Measurements from ENCODE around the gene USP35. TPM values are rescaled to one million over a fixed set of nuclear protein-coding genes. Genes with fewer than 3 reads are reported as not detected.
A peak's percentile ranks its signal among the peaks of the same experiment; 100 is the strongest.

USP35 gene
- total RNA-seq, 6 donors from 2014 or later: 5.8 to 37.7 (median 8.0) TPM

GRCh38 chr11:78227921-78228320 lies 39.2 kb downstream of the USP35 start:
- peaks cover 4 to 40% (median 30%) of the 10 kb centered on the region in 4 donors for H3K36me3 ChIP-seq
- no peaks in the 10 kb centered on the region for H3K9me3 ChIP-seq
- 76 to 82% methylated on average over 4 of the region's 4 CpGs for WGBS, 2 donors
- no peak for DNase-seq
- H3K27me3 ChIP-seq: no peaks in the 10 kb centered on the region
- peak overlapping the region in 1 of 4 donors; percentile 24 for H3K27ac ChIP-seq
- peaks cover 5 to 21% (median 8%) of the 10 kb centered on the region in 4 donors for H3K4me1 ChIP-seq
- no peak overlapping the region for H3K4me3 ChIP-seq
- ATAC-seq (ENCODE audit: low FRiP score in 2 of 2): no peak
- TF ChIP-seq POLR2A (IDR thresholded peaks at IDR 0.05): no peak
- TF ChIP-seq CTCF (IDR thresholded peaks at IDR 0.05): no peak
- no peak for TF ChIP-seq EP300 (IDR thresholded peaks at IDR 0.05)
- no peak for TF ChIP-seq POLR2AphosphoS5 (IDR thresholded peaks at IDR 0.05)

GRCh38 chr11:78228467-78228866 lies 39.7 kb downstream of the USP35 start:
- WGBS, 2 donors: 92 to 98% methylated on average over 3 of the region's 3 CpGs
- peak; percentile 65 to 66 for ATAC-seq (ENCODE audit: low FRiP score in 2 of 2)
- no peak for TF ChIP-seq POLR2AphosphoS5 (IDR thresholded peaks at IDR 0.05)
- TF ChIP-seq CTCF (IDR thresholded peaks at IDR 0.05): peak in 5 of 6 experiments; percentile 43 to 70 (median 63)
- no peak for TF ChIP-seq EP300 (IDR thresholded peaks at IDR 0.05)

GRCh38 chr11:78229106-78229505 lies 40.4 kb downstream of the USP35 start:
- Histone ChIP-seq H3K4me1 (peaks cover 5 to 21% (median 8%) of the 10 kb centered on the region in 4 donors), H3K36me3 (peaks cover 0 to 29% (median 21%) of the 10 kb centered on the region in 4 donors), H3K9me3 (no peaks in the 10 kb centered on the region), H3K27ac (peak overlapping the region in 1 of 4 donors; percentile 19), H3K27me3 (no peaks in the 10 kb centered on the region), H3K4me3 (no peak overlapping the region)
- TF ChIP-seq EP300 (IDR thresholded peaks at IDR 0.05): no peak
- no peak for TF ChIP-seq CTCF (IDR thresholded peaks at IDR 0.05)
- ATAC-seq (ENCODE audit: low FRiP score in 2 of 2) (no peak), DNase-seq (no peak)
- WGBS, 2 donors: 94 to 100% methylated on average over 2 of the region's 2 CpGs

More at GRCh38 chr11:78228467-78228866, 39.7 kb downstream of the USP35 start:
- Histone ChIP-seq H3K36me3 (peaks cover 0 to 35% (median 25%) of the 10 kb centered on the region in 4 donors), H3K4me1 (peaks cover 5 to 21% (median 8%) of the 10 kb centered on the region in 4 donors), H3K9me3 (no peaks in the 10 kb centered on the region), H3K27me3 (no peaks in the 10 kb centered on the region), H3K27ac (peak overlapping the region in 1 of 4 donors; percentile 19), H3K4me3 (no peak overlapping the region)
- DNase-seq: no peak

- Histone ChIP-seq H3K27ac (no peak overlapping the region), H3K27me3 (no peaks in the 10 kb centered on the region), H3K36me3 (peaks cover 0 to 16% (median 10%) of the 10 kb centered on the region in 4 donors), H3K4me1 (peaks cover 5 to 21% (median 8%) of the 10 kb centered on the region in 4 donors), H3K4me3 (no peak overlapping the region), H3K9me3 (no peaks in the 10 kb centered on the region)
- 66 to 72% methylated on average over 7 of the region's 7 CpGs for WGBS, 2 donors
- TF ChIP-seq CTCF (IDR thresholded peaks at IDR 0.05): no peak
- TF ChIP-seq POLR2AphosphoS5 (IDR thresholded peaks at IDR 0.05): no peak
- no peak for TF ChIP-seq POLR2A (IDR thresholded peaks at IDR 0.05)
- TF ChIP-seq EP300 (IDR thresholded peaks at IDR 0.05): no peak
- no peak for ATAC-seq (ENCODE audit: low FRiP score in 2 of 2)
- DNase-seq: no peak
Measured at GRCh38 chr11:78230161-78230877, 41.6 kb downstream of the USP35 start.

All from upper lobe of left lung (tissue), 6 donors.